SK-N-SH treated with all-trans-retinoic acid at 6 μM for 48 hours (cell line): ENCODE measurements around the gene EMB.
"Not testable (repeated sequence)": the region's sequence is repeated elsewhere in the genome, so short reads cannot be mapped to it uniquely, and the experiment has no call there.

Source experiments
- ATAC-seq: fragments of 200-7000 bp; cut with Tn5 transposase; 3 replicates; pipeline ENCODE4 v1.9.1; 2020; ENCODE audit warnings: mild to moderate bottlenecking, moderate library complexity
- ARNTL ChIP-seq: fragments of 450-650 bp; formaldehyde crosslinking; IDR thresholded peaks from 2 replicates; pipeline ENCODE4 v1.5.0; 2020; ENCODE audit warnings: low read depth, mild to moderate bottlenecking, moderate library complexity, borderline replicate concordance
- BACH2 ChIP-seq: fragments of 250-450 bp; sonication (Bioruptor Pico); IDR thresholded peaks from 2 replicates; pipeline ENCODE4 v1.9.0; 2021; ENCODE audit warnings: mild to moderate bottlenecking, borderline replicate concordance
- CSDC2 ChIP-seq: fragments of 250-450 bp; sonication (Bioruptor Pico); IDR thresholded peaks from 2 replicates; pipeline ENCODE4 v1.5.0; 2020; ENCODE audit warnings: mild to moderate bottlenecking, moderate library complexity
- CSRNP3 ChIP-seq: fragments of 250-450 bp; sonication (Bioruptor Pico); IDR thresholded peaks from 2 replicates; pipeline ENCODE4 v1.5.1; 2021; ENCODE audit warnings: mild to moderate bottlenecking, moderate library complexity
- ESRRG ChIP-seq: fragments of 250-450 bp; sonication (Bioruptor Pico); IDR thresholded peaks from 2 replicates; pipeline ENCODE4 v1.6.1; 2021; ENCODE audit warnings: mild to moderate bottlenecking
- OSR1 ChIP-seq: fragments of 250-450 bp; sonication (Bioruptor Pico); IDR thresholded peaks from 2 replicates; pipeline ENCODE4 v1.8.0; 2022; ENCODE audit warnings: moderate library complexity, mild to moderate bottlenecking, inconsistent platforms
- PATZ1 ChIP-seq: fragments of 250-450 bp; sonication (Bioruptor Pico); IDR thresholded peaks from 2 replicates; pipeline ENCODE4 v1.8.0; 2020; ENCODE audit warnings: mild to moderate bottlenecking, moderate library complexity, borderline replicate concordance
- POU6F1 ChIP-seq: fragments of 250-450 bp; sonication (Bioruptor Pico); IDR thresholded peaks from 2 replicates; pipeline ENCODE4 v1.8.0; 2021; ENCODE audit warnings: low read depth, mild to moderate bottlenecking, moderate library complexity, borderline replicate concordance
- PPARA ChIP-seq: fragments of 250-450 bp; sonication (Bioruptor Pico); IDR thresholded peaks from 2 replicates; pipeline ENCODE4 v1.5.0; 2020; ENCODE audit warnings: mild to moderate bottlenecking, borderline replicate concordance
- RARB ChIP-seq: fragments of 250-450 bp; sonication (Bioruptor Pico); IDR thresholded peaks from 2 replicates; pipeline ENCODE4 v1.8.0; 2021; ENCODE audit warnings: mild to moderate bottlenecking, moderate library complexity
- SNAI2 ChIP-seq: fragments of 250-450 bp; sonication (Bioruptor Pico); IDR thresholded peaks from 2 replicates; pipeline ENCODE4 v1.5.0; 2020; ENCODE audit warnings: mild to moderate bottlenecking, moderate library complexity
- TOX ChIP-seq: fragments of 250-450 bp; sonication (Bioruptor Pico); IDR thresholded peaks from 2 replicates; pipeline ENCODE4 v1.8.0; 2021; ENCODE audit warnings: mild to moderate bottlenecking, moderate library complexity, borderline replicate concordance
- ZFP30 ChIP-seq: fragments of 450-650 bp; formaldehyde crosslinking; IDR thresholded peaks from 2 replicates; pipeline ENCODE4 v1.5.0; 2022; ENCODE audit warnings: mild to moderate bottlenecking, moderate library complexity
- ZNF70 ChIP-seq: fragments of 450-650 bp; formaldehyde crosslinking; IDR thresholded peaks from 2 replicates; pipeline ENCODE4 v1.5.0; 2020; ENCODE audit warnings: mild to moderate bottlenecking, moderate library complexity

The EMB gene

GRCh38 chr5:50365426-50366251, 75.4 kb downstream of the EMB start (continued):
- TF ChIP-seq OSR1 (CRISPR knock-in tag), result no peak
- TF ChIP-seq, all 23 proteins: peak for 0

GRCh38 chr5:50364535-50365309, 76.4 kb downstream of the EMB start:
- not testable (repeated sequence) for ATAC-seq

- TF ChIP-seq TOX (CRISPR knock-in tag) (no peak), CSRNP3 (no peak), OSR1 (CRISPR knock-in tag) (no peak), CSDC2 (CRISPR knock-in tag) (no peak), POU6F1 (CRISPR knock-in tag) (no peak), ARNTL (CRISPR knock-in tag) (no peak), ESRRG (CRISPR knock-in tag) (no peak), ZNF70 (CRISPR knock-in tag) (no peak), BACH2 (no peak), PATZ1 (no peak), SNAI2 (CRISPR knock-in tag) (no peak)
- TF ChIP-seq, all 23 proteins: peak for 0
- no peak for ATAC-seq
These were observed 81.9 kb downstream of the EMB start for GRCh38 chr5:50359187-50359586.

- ATAC-seq, result no peak
- TF ChIP-seq RARB (no peak), CSDC2 (CRISPR knock-in tag) (no peak), ESRRG (CRISPR knock-in tag) (no peak), CSRNP3 (no peak), ZFP30 (CRISPR knock-in tag) (no peak), PPARA (no peak), ARNTL (CRISPR knock-in tag) (no peak)
These were observed 88.7 kb downstream of the EMB start for GRCh38 chr5:50352382-50352781.
